Measurements from ENCODE around the gene LYRM4. TPM values are rescaled to one million over a fixed set of nuclear protein-coding genes. Genes with fewer than 3 reads are reported as not detected.
"Not testable (repeated sequence)": the region's sequence is repeated elsewhere in the genome, so short reads cannot be mapped to it uniquely, and the experiment has no call there.

The LYRM4 gene
- polyA plus RNA-seq, 2 donors, result 10.3 to 12.8 TPM

DNA sequence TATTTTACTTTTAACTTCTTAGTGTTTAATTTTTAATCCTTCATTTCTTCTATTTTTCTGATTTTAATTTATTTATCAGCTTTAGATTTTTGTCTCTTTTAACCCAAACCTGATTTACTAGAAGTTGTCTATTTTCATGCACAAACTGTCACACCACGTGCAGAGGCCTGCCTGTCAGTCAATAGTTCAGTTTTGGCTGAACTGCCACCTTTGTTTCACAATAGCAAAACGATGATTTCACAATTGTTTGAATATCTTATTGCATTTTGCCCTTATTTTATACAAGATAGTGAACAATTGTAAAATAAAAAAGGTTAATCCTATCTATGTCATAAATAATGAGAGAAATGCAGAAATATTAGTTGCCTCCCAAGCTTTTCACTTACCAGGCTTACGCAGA is 199.6 kb downstream of the LYRM4 start:
- Histone ChIP-seq H3K9me3 (ENCODE audit: control insufficient read depth in 2 of 2, insufficient read depth in 1 of 2, low read depth in 1 of 2, low read length in 1 of 2) (no peaks in the 10 kb centered on the region), H3K4me1 (ENCODE audit: control insufficient read depth in 2 of 2, insufficient read depth in 2 of 2, low read length in 1 of 2) (no peaks in the 10 kb centered on the region), H3K27ac (ENCODE audit: low read depth in 2 of 2, low read length in 1 of 2) (no peak overlapping the region), H3K4me3 (ENCODE audit: low read depth in 1 of 2, low read length in 2 of 2) (no peak overlapping the region), H3K36me3 (ENCODE audit: control insufficient read depth in 2 of 2, insufficient read depth in 2 of 2, low read length in 1 of 2) (no peaks in the 10 kb centered on the region), H3K27me3 (ENCODE audit: control insufficient read depth in 1 of 2, insufficient read depth in 2 of 2, low read length in 2 of 2) (no peaks in the 10 kb centered on the region)
- 55 to 65% methylated on average over 3 of the region's 3 CpGs for WGBS, 2 donors

GRCh38 chr6:5060439-5060838 is 200.3 kb downstream of the LYRM4 start:
- H3K27ac ChIP-seq (ENCODE audit: low read depth in 2 of 2, low read length in 1 of 2); H3K9me3 ChIP-seq (ENCODE audit: control insufficient read depth in 2 of 2, insufficient read depth in 1 of 2, low read depth in 1 of 2, low read length in 1 of 2); H3K36me3 ChIP-seq (ENCODE audit: control insufficient read depth in 2 of 2, insufficient read depth in 2 of 2, low read length in 1 of 2); H3K4me3 ChIP-seq (ENCODE audit: low read depth in 1 of 2, low read length in 2 of 2); H3K27me3 ChIP-seq (ENCODE audit: control insufficient read depth in 1 of 2, insufficient read depth in 2 of 2, low read length in 2 of 2); H3K4me1 ChIP-seq (ENCODE audit: control insufficient read depth in 2 of 2, insufficient read depth in 2 of 2, low read length in 1 of 2): not testable (repeated sequence)
- whole genome bisulfite sequencing, 2 donors, result 95% methylated on average over 9 of the region's 9 CpGs

GRCh38 chr6:5059036-5059896 is 201.5 kb downstream of the LYRM4 start:
- no peaks in the 10 kb centered on the region for H3K36me3 ChIP-seq (ENCODE audit: control insufficient read depth in 2 of 2, insufficient read depth in 2 of 2, low read length in 1 of 2)
- 85 to 95% methylated on average over 11 of the region's 11 CpGs for WGBS, 2 donors
- H3K27me3 ChIP-seq (ENCODE audit: control insufficient read depth in 1 of 2, insufficient read depth in 2 of 2, low read length in 2 of 2), result no peaks in the 10 kb centered on the region
- H3K4me3 ChIP-seq (ENCODE audit: low read depth in 1 of 2, low read length in 2 of 2), result no peak overlapping the region
- H3K9me3 ChIP-seq (ENCODE audit: control insufficient read depth in 2 of 2, insufficient read depth in 1 of 2, low read depth in 1 of 2, low read length in 1 of 2), result no peaks in the 10 kb centered on the region
- H3K4me1 ChIP-seq (ENCODE audit: control insufficient read depth in 2 of 2, insufficient read depth in 2 of 2, low read length in 1 of 2), result no peaks in the 10 kb centered on the region
- no peak overlapping the region for H3K27ac ChIP-seq (ENCODE audit: low read depth in 2 of 2, low read length in 1 of 2)

Other genes with a start within 250 kb of the LYRM4 start
- gene PPP1R3G, start 175.6 kb downstream of the LYRM4 start, polyA plus RNA-seq, result 1 to 10 TPM in 1 of 2 donors, under 1 TPM in 1; 0.92 to 2.2 TPM
- 10 to 100 TPM in 1 of 2 donors, 1 to 10 TPM in 1; 5.0 to 10.5 TPM for gene FARS2, start 563 bp upstream of the LYRM4 start, polyA plus RNA-seq

Measured in esophagus (tissue), 2 donors.